HG03066 (cell line): ENCODE data around the gene MIPOL1.
"Not testable (repeated sequence)": the region's sequence is repeated elsewhere in the genome, so short reads cannot be mapped to it uniquely, and the experiment has no call there.

Source experiments
- ATAC-seq: cut with Tn5 transposase; IDR thresholded peaks from one replicate; pipeline ENCODE4 v1.9.1; 2021; ENCODE audit warnings: low read depth; ENCODE audit not compliant: unreplicated experiment

Gene MIPOL1

GRCh38 chr14:37501877-37502276 is 304.1 kb downstream of the MIPOL1 start:
- ATAC-seq, result no peak

DNA sequence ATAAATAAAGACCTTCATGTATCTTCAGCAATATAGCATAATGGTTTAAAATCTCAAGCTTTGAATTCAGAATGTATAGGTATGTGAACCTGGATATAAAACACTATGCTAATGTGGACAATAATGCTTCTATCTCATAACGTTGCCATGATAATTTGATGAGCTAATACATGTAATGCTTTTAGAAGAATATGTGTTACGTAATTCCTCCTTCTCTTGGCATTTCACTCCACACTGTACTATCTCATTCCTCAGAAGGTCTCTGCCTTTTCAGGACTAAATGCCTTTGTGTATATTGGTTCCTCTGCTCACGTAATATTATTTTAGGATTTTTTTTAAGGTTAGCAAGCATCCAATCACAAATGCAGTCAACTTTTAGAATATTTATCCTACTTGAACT is 310.8 kb downstream of the MIPOL1 start:
- ATAC-seq, result no peak

DNA sequence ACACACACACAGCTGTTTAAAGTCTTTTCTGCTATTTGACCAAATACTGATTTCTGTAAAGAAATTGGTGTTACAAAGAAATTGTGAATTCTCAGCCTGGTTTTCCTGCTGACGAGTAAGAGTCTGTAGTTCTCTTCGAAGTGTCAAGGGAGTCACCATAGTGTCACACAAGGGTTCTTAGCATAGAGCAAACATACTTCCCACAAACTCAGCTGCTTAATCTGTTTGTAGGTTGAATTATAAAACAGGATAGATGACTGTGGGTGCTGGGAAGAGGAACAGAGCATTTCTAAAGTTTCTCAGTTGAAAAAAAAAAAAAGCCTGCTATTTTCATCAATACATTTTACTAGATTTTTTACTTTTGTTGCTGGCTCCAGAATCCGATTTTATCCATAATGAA is 314.4 kb downstream of the MIPOL1 start:
- ATAC-seq, result no peak

DNA sequence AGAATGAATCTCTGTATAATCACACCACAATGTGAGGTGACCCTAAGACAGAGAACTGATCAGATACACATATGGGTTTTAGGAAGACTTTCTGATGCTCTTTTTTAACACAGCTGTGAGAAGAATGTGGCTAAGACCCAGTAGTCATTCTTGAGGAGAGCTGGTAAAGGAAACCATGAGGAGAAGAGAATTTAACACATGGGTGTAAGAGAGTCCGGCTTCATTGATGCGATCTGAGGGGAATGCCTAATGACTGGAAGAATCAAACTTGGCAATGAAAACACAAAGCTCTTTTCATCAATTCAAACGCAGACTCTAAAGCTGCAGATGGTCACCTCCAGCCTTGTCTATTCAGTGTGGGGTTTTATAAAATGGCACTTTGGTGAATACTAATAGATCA is 318.0 kb downstream of the MIPOL1 start:
- ATAC-seq, result no peak

DNA sequence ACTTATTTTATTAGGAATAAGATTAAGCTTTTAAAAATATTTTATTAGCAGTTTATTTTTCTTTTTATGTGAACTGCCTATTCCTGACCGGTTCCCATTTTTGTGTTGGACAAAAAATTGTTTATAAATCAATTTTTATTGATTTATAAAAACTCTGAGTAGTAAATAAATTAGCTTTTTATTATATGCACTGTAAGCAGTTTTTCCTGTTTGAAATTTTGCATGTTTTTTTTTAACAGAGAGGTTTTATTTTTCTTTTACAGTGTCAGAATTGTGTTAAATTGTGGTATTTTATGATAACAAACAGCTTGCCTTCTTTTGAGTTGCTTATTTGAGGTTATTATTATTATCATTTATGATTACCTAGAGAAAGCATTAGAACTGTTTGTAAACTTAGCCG is 329.3 kb downstream of the MIPOL1 start:
- no peak for ATAC-seq

DNA sequence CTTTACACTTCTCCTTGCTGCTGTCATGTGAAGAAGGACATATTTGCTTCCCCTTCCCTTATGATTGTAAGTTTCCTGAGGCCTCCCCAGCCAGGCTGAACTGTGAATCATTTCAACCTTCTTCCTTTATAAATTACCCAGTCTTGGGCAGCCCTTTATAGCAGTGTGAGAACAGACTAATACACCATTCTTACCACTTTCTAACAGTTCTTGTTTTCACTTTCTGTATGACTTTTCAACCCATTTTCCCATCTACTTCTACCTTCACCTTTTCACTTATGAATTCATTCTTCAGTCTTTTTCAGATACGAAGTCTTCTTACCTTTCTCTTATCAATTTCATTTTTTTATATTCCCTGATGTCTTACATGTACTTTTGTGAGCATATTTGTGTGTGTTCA is 342.3 kb downstream of the MIPOL1 start:
- no peak for ATAC-seq

- ATAC-seq, result no peak
Observed at GRCh38 chr14:37544407-37544806, 346.7 kb downstream of the MIPOL1 start.

- ATAC-seq, result no peak
Observed at GRCh38 chr14:37545174-37545573, 347.4 kb downstream of the MIPOL1 start.

- ATAC-seq, result no peak
Observed at GRCh38 chr14:37546621-37547447, 349.1 kb downstream of the MIPOL1 start.

DNA sequence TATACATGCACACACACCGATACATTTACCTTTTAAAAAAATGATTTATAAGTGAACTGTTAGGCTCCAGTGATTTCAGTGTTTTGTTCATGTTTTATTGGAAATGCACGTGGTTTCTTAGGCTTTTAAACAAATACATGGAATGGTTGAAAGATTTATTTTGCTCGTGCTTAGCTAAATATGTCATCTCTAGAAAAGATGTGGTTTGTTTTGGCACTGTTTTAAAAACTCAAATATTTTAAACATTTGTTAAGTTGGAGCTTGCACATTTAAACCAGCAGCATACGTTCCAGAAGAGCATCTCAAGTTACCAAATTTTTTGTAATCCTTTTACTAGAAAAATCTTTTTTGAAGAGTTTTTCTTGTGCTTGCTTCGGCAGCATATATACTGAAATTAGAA is 352.8 kb downstream of the MIPOL1 start:
- no peak for ATAC-seq

DNA sequence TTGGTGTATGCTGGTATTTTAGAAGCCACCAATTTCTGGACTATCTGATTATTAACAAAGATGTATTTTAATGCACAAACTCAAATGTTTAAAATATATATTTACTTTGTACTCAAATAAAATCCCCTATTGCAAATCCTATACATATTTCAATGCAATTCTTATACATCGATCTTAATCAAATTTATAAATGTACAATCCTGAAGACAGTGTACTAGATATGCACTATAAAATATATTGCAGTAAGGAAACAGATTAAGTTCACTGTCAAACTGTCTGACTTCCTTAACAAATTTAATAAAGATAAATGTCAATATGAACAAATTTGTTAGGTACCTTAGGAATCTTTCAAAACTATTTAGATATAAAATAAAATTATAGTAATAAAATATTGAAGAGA is 353.4 kb downstream of the MIPOL1 start:
- no peak for ATAC-seq

GRCh38 chr14:37553935-37554550 is 356.3 kb downstream of the MIPOL1 start:
- ATAC-seq, result no peak

- ATAC-seq, result not testable (repeated sequence)
Observed at GRCh38 chr14:37555596-37555995, 357.9 kb downstream of the MIPOL1 start.

DNA sequence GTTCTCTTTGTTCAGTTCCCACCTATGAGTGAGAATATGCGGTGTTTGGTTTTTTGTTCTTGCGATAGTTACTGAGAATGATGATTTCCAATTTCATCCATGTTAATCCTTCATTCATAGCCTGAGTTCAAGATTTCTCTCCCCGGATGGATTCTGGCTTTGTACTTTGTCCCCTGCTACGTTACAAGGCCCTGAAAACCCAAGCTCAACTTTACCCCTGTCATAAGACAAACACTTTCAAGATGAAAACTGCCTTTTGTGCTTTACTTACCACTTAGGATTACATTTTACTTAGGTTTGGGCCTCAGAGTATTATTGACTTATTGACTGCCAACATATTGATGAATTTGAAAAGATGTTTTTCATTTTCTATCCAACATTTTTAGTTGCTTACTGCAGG is 361.0 kb downstream of the MIPOL1 start:
- no peak for ATAC-seq

GRCh38 chr14:37559386-37559785 is 361.6 kb downstream of the MIPOL1 start:
- ATAC-seq, result no peak

DNA sequence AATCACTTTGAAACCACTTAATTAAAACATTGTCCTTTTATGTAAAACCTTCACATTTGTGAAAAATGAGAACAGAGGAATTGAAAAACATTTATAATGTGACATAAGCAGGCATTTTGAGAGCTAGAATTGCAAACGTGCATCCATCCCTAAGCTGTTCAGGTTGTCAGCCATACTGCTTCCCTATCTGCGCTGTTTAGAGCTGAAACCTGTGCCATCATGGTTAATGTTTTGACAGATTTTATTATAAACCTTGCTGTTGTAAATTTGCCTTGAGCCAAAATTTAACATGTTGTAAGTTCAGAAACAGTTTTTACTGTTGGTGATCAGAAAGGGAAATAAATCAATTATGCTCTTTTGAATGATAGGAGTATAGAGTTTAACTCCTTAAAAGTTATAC is 365.5 kb downstream of the MIPOL1 start:
- ATAC-seq, result no peak

DNA sequence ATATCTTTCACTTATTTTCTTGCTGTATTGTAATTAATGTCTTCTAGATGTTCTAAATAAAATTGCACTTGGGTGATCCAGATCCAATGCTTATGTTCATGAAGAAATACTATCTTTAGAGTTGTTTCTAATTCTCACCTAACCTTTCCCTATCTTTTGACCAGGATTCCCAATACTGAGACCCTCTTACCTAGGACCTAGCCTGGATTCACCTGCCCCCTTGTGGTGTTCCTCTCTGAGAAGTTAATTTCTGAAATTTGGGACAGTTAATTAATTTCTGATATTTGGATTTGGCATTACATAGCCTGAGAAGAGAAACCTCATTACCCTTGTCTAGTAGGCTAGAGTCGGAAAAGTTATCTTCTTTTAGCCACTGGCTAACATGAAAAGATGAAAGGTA is 367.8 kb downstream of the MIPOL1 start:
- no peak for ATAC-seq

DNA sequence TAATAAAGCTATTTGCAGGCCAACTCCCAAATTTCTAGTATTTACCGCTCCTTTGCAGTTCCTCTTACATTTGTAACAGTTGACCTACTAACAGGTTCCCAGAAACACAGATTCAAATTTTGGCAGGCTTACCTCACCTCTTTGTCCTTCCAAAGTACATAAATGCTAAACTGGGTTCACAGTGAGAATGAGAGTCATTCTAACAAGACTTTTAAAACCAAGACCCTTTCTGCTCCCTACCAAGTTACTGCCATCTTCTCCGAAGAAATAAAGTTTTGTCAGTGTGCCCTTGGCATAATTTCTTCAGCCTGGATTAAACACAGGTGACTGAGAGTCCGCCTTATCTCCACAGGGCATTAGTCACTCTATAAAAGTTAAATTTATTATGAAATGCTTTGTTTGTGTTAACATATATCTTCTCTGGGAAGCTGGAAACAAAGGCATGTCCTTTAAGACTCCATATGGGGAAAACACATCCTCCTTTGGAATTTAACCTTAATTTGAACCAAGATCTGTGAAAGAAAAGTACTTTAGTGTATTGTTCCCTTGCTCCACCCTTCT is 369.2 kb downstream of the MIPOL1 start:
- ATAC-seq, result no peak

GRCh38 chr14:37569729-37570128 is 372.0 kb downstream of the MIPOL1 start:
- ATAC-seq, result no peak

GRCh38 chr14:37571391-37571790 is 373.7 kb downstream of the MIPOL1 start:
- ATAC-seq, result no peak

DNA sequence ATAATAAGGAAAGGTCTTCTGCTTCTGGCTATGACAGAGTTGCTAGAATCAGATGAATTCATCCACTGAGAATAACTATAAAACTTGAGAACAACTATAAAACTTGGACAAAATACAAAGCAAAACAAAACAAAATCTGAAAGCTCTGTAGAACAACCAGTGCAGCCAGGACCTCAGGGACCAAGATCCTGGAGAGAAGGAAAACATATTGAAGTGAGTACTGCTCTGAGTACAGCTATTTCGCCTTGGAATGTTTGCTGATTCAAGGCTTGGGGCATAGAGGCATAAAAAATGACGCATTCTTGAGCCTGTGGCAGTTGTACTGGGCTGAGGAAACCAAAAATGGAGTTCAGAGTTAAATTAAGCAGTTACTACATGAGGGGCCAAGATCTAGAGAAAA is 375.6 kb downstream of the MIPOL1 start:
- ATAC-seq, result no peak

DNA sequence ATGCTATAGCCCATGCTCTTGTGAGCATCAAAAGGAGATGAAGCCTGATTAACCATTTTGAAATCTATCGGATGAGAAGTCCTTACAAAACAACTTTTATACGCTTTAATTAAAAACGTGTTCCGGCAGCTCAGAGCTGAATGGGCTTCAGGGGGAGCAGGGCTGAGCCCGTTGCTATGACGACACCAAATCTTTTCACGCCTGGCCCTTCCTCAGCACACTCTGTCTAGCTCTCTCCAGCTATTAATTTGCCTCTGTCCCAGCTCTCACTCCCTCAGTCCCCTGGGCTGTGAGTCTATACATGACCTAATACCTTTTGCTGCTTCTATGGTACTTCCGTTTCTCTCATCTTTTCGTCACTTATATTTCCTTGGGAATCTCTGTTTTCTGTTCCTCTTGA is 381.5 kb downstream of the MIPOL1 start:
- ATAC-seq, result no peak
